HG03521 (cell line): ENCODE measurements around the gene POU2F1.

Source experiments
- ATAC-seq: cut with Tn5 transposase; IDR thresholded peaks from one replicate; pipeline ENCODE4 v1.9.1; 2021; ENCODE audit warnings: mild to moderate bottlenecking, moderate library complexity; ENCODE audit not compliant: unreplicated experiment

The POU2F1 gene

GRCh38 chr1:167457936-167458584 lies 237.4 kb downstream of the POU2F1 start:
- ATAC-seq = no peak

- ATAC-seq = no peak
Measured at GRCh38 chr1:167460836-167461235, 240.2 kb downstream of the POU2F1 start.

- no peak for ATAC-seq
Measured at GRCh38 chr1:167462341-167462740, 241.7 kb downstream of the POU2F1 start.

- ATAC-seq = no peak
Measured at GRCh38 chr1:167463080-167463479, 242.4 kb downstream of the POU2F1 start.

GRCh38 chr1:167463875-167464575 lies 243.3 kb downstream of the POU2F1 start:
- no peak for ATAC-seq

GRCh38 chr1:167465018-167465417 lies 244.3 kb downstream of the POU2F1 start:
- ATAC-seq = no peak

GRCh38 chr1:167465743-167466142 lies 245.1 kb downstream of the POU2F1 start:
- no peak for ATAC-seq

- ATAC-seq = no peak
Measured at GRCh38 chr1:167467126-167467710, 246.5 kb downstream of the POU2F1 start.

GRCh38 chr1:167467752-167468151 lies 247.1 kb downstream of the POU2F1 start:
- ATAC-seq = no peak

- no peak for ATAC-seq
Measured at GRCh38 chr1:167469280-167469965, 248.7 kb downstream of the POU2F1 start.

GRCh38 chr1:167471568-167471967 lies 250.9 kb downstream of the POU2F1 start:
- ATAC-seq = no peak

- ATAC-seq = no peak
Measured at GRCh38 chr1:167472752-167473521, 252.3 kb downstream of the POU2F1 start.

- ATAC-seq = no peak
Measured at GRCh38 chr1:167473761-167474160, 253.1 kb downstream of the POU2F1 start.

- ATAC-seq = no peak
Measured at GRCh38 chr1:167474191-167474641, 253.5 kb downstream of the POU2F1 start.

GRCh38 chr1:167476061-167476460 lies 255.4 kb downstream of the POU2F1 start:
- ATAC-seq = no peak
